ENCODE measurements around the gene SEMA6B. TPM values are rescaled to one million over a fixed set of nuclear protein-coding genes. Genes with fewer than 3 reads are reported as not detected.

SEMA6B gene
- total RNA-seq, 1 donor from 2014 or later: 373 TPM

- no peak for DNase-seq (ENCODE audit: low read depth)
Observed at GRCh38 chr19:4494691-4495064, 64.8 kb downstream of the SEMA6B start.

GRCh38 chr19:4493929-4494690 lies 65.4 kb downstream of the SEMA6B start:
- no peak for DNase-seq (ENCODE audit: low read depth)

GRCh38 chr19:4493104-4493928 lies 66.2 kb downstream of the SEMA6B start:
- no peak for DNase-seq (ENCODE audit: low read depth)

Other genes with a start within 250 kb of the SEMA6B start
- gene STAP2, start 220.9 kb downstream of the SEMA6B start, total RNA-seq: 3.1 and 4.5 TPM in 2 replicates
- gene MPND, start 216.1 kb downstream of the SEMA6B start, total RNA-seq: 2.2 and 2.7 TPM in 2 replicates
- gene SH3GL1, start 159.1 kb downstream of the SEMA6B start, total RNA-seq: 179 and 258 TPM in 2 replicates
- 3.1 TPM in 2 replicates for gene CHAF1A, start 157.0 kb downstream of the SEMA6B start, total RNA-seq
- 85.4 and 119 TPM in 2 replicates for gene UBXN6, start 101.9 kb downstream of the SEMA6B start, total RNA-seq
- 43.8 and 59.1 TPM in 2 replicates for gene HDGFL2, start 87.4 kb downstream of the SEMA6B start, total RNA-seq
- gene PLIN4, start 41.2 kb downstream of the SEMA6B start, total RNA-seq: 0.32 and 0.42 TPM in 2 replicates
- not detected in 2 replicates for gene PLIN5, start 24.5 kb downstream of the SEMA6B start, total RNA-seq
- 0.05 TPM in 1 of 2 replicates, not detected in the other for gene LRG1, start 19.6 kb downstream of the SEMA6B start, total RNA-seq
- 3.7 and 7.5 TPM in 2 replicates for gene TNFAIP8L1, start 79.8 kb upstream of the SEMA6B start, total RNA-seq
- 64.6 and 65.2 TPM in 2 replicates for gene MYDGF, start 110.7 kb upstream of the SEMA6B start, total RNA-seq
- 44.7 and 49.4 TPM in 2 replicates for gene DPP9, start 164.2 kb upstream of the SEMA6B start, total RNA-seq
- gene FEM1A, start 232.1 kb upstream of the SEMA6B start, total RNA-seq: 42.1 and 46.4 TPM in 2 replicates